Measurements from ENCODE around the gene C20orf202. TPM values are rescaled to one million over a fixed set of nuclear protein-coding genes. Genes with fewer than 3 reads are reported as not detected.

The C20orf202 gene
- total and polyA plus RNA-seq, 9 of the 15 experiments (the other 6 are each of a cell fraction or from before 2014, with no cell fraction given): 0.03 to 0.24 (median 0.15) TPM; not detected in 4

DNA sequence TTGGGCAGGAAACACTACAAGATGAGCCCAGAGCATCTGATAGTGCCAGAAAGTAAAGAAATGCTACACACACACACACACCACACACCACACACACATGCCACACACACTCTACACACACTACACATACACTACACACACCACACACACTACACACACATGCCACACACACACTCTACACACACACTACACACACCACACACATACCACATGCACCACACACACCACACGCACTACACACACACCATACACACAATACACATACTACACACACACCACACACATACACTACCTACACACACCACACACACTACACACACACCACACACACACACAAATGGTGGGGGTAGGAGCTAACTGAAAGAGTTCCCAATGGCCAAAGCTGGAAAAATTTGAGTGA, 14.9 kb upstream of the C20orf202 start (continued):
- TF ChIP-seq, protein P1, sequence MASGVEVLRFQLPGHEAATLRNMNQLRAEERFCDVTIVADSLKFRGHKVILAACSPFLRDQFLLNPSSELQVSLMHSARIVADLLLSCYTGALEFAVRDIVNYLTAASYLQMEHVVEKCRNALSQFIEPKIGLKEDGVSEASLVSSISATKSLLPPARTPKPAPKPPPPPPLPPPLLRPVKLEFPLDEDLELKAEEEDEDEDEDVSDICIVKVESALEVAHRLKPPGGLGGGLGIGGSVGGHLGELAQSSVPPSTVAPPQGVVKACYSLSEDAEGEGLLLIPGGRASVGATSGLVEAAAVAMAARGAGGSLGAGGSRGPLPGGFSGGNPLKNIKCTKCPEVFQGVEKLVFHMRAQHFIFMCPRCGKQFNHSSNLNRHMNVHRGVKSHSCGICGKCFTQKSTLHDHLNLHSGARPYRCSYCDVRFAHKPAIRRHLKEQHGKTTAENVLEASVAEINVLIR (CRISPR knock-in tag; IDR thresholded peaks at IDR 0.05): no peak
- TF ChIP-seq KAT7 (CRISPR knock-in tag; IDR thresholded peaks at IDR 0.05; ENCODE audit: borderline replicate concordance): no peak
- TF ChIP-seq YBX1 (IDR thresholded peaks at IDR 0.05): peak; percentile 30; the same call in 1 of the 2 replicates
- TF ChIP-seq, protein P2, sequence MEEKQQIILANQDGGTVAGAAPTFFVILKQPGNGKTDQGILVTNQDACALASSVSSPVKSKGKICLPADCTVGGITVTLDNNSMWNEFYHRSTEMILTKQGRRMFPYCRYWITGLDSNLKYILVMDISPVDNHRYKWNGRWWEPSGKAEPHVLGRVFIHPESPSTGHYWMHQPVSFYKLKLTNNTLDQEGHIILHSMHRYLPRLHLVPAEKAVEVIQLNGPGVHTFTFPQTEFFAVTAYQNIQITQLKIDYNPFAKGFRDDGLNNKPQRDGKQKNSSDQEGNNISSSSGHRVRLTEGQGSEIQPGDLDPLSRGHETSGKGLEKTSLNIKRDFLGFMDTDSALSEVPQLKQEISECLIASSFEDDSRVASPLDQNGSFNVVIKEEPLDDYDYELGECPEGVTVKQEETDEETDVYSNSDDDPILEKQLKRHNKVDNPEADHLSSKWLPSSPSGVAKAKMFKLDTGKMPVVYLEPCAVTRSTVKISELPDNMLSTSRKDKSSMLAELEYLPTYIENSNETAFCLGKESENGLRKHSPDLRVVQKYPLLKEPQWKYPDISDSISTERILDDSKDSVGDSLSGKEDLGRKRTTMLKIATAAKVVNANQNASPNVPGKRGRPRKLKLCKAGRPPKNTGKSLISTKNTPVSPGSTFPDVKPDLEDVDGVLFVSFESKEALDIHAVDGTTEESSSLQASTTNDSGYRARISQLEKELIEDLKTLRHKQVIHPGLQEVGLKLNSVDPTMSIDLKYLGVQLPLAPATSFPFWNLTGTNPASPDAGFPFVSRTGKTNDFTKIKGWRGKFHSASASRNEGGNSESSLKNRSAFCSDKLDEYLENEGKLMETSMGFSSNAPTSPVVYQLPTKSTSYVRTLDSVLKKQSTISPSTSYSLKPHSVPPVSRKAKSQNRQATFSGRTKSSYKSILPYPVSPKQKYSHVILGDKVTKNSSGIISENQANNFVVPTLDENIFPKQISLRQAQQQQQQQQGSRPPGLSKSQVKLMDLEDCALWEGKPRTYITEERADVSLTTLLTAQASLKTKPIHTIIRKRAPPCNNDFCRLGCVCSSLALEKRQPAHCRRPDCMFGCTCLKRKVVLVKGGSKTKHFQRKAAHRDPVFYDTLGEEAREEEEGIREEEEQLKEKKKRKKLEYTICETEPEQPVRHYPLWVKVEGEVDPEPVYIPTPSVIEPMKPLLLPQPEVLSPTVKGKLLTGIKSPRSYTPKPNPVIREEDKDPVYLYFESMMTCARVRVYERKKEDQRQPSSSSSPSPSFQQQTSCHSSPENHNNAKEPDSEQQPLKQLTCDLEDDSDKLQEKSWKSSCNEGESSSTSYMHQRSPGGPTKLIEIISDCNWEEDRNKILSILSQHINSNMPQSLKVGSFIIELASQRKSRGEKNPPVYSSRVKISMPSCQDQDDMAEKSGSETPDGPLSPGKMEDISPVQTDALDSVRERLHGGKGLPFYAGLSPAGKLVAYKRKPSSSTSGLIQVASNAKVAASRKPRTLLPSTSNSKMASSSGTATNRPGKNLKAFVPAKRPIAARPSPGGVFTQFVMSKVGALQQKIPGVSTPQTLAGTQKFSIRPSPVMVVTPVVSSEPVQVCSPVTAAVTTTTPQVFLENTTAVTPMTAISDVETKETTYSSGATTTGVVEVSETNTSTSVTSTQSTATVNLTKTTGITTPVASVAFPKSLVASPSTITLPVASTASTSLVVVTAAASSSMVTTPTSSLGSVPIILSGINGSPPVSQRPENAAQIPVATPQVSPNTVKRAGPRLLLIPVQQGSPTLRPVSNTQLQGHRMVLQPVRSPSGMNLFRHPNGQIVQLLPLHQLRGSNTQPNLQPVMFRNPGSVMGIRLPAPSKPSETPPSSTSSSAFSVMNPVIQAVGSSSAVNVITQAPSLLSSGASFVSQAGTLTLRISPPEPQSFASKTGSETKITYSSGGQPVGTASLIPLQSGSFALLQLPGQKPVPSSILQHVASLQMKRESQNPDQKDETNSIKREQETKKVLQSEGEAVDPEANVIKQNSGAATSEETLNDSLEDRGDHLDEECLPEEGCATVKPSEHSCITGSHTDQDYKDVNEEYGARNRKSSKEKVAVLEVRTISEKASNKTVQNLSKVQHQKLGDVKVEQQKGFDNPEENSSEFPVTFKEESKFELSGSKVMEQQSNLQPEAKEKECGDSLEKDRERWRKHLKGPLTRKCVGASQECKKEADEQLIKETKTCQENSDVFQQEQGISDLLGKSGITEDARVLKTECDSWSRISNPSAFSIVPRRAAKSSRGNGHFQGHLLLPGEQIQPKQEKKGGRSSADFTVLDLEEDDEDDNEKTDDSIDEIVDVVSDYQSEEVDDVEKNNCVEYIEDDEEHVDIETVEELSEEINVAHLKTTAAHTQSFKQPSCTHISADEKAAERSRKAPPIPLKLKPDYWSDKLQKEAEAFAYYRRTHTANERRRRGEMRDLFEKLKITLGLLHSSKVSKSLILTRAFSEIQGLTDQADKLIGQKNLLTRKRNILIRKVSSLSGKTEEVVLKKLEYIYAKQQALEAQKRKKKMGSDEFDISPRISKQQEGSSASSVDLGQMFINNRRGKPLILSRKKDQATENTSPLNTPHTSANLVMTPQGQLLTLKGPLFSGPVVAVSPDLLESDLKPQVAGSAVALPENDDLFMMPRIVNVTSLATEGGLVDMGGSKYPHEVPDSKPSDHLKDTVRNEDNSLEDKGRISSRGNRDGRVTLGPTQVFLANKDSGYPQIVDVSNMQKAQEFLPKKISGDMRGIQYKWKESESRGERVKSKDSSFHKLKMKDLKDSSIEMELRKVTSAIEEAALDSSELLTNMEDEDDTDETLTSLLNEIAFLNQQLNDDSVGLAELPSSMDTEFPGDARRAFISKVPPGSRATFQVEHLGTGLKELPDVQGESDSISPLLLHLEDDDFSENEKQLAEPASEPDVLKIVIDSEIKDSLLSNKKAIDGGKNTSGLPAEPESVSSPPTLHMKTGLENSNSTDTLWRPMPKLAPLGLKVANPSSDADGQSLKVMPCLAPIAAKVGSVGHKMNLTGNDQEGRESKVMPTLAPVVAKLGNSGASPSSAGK (IDR thresholded peaks at IDR 0.05): no peak
- TF ChIP-seq ZNF124 (CRISPR knock-in tag; IDR thresholded peaks at IDR 0.05): no peak
- TF ChIP-seq, protein P3, sequence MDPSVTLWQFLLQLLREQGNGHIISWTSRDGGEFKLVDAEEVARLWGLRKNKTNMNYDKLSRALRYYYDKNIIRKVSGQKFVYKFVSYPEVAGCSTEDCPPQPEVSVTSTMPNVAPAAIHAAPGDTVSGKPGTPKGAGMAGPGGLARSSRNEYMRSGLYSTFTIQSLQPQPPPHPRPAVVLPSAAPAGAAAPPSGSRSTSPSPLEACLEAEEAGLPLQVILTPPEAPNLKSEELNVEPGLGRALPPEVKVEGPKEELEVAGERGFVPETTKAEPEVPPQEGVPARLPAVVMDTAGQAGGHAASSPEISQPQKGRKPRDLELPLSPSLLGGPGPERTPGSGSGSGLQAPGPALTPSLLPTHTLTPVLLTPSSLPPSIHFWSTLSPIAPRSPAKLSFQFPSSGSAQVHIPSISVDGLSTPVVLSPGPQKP (CRISPR knock-in tag; IDR thresholded peaks at IDR 0.05): no peak
- no peak for TF ChIP-seq POLR2A (conservative IDR thresholded peaks at IDR 0.05)
- no peak for TF ChIP-seq NUFIP1 (IDR thresholded peaks at IDR 0.05; ENCODE audit: partially characterized antibody)
- TF ChIP-seq LCOR (CRISPR knock-in tag; IDR thresholded peaks at IDR 0.05): no peak
- no peak for TF ChIP-seq HMG20B (CRISPR knock-in tag; IDR thresholded peaks at IDR 0.05)
- TF ChIP-seq RB1 (IDR thresholded peaks at IDR 0.05; ENCODE audit: low read depth): no peak
- TF ChIP-seq CHD2 (IDR thresholded peaks at IDR 0.05; ENCODE audit: low read depth, low read length): no peak
- TF ChIP-seq SP1 (CRISPR knock-in tag; IDR thresholded peaks at IDR 0.05): no peak
- TF ChIP-seq KDM4B (IDR thresholded peaks at IDR 0.05; ENCODE audit: borderline replicate concordance in 2 of 2, low read depth in 1 of 2): no peak
- no peak for TF ChIP-seq XRCC4 (IDR thresholded peaks at IDR 0.05; ENCODE audit: extremely low read depth, insufficient read depth, insufficient read length)
- TF ChIP-seq MYC (IDR thresholded peaks at IDR 0.05; ENCODE audit: low read depth, low read length): no peak
- TF ChIP-seq MYC (CRISPR knock-in tag; IDR thresholded peaks at IDR 0.05; ENCODE audit: borderline replicate concordance, low read depth): no peak
